Measurements from ENCODE around the gene GARS1.

DNA sequence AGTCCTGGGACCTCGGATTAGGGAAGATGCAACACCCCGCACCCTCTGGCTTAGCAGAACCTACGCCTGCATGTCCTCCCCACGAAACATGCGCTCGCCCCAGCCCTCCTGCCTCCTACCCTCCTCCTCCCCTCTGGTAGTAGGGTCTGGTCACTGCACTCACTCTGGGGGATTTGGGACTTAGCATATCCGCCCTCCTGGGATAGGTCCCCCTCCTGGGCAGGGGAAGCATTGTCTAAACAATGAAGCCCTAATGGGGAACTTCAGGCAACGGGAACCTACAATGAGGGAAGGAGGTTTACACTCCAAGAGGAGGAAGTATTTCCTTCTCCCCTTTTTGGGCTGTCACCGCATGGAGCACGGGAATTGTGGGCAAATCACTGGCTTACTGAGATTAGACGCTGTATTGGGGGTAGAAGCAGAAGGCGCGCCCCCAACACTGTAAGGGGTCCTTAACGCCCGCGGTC, 86.7 kb downstream of the GARS1 start:
- TF ChIP-seq, protein P1, sequence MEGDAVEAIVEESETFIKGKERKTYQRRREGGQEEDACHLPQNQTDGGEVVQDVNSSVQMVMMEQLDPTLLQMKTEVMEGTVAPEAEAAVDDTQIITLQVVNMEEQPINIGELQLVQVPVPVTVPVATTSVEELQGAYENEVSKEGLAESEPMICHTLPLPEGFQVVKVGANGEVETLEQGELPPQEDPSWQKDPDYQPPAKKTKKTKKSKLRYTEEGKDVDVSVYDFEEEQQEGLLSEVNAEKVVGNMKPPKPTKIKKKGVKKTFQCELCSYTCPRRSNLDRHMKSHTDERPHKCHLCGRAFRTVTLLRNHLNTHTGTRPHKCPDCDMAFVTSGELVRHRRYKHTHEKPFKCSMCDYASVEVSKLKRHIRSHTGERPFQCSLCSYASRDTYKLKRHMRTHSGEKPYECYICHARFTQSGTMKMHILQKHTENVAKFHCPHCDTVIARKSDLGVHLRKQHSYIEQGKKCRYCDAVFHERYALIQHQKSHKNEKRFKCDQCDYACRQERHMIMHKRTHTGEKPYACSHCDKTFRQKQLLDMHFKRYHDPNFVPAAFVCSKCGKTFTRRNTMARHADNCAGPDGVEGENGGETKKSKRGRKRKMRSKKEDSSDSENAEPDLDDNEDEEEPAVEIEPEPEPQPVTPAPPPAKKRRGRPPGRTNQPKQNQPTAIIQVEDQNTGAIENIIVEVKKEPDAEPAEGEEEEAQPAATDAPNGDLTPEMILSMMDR (tag by site-specific recombination; IDR thresholded peaks at IDR 0.05), result no peak
- TF ChIP-seq ZNF664 (tag by site-specific recombination; IDR thresholded peaks at IDR 0.05) (no peak), YY1 (tag by site-specific recombination; IDR thresholded peaks at IDR 0.05) (no peak), SETDB1 (IDR thresholded peaks at IDR 0.05; ENCODE audit: insufficient read length, low read length) (no peak), KLF7 (tag by site-specific recombination; IDR thresholded peaks at IDR 0.05; ENCODE audit: borderline replicate concordance) (no peak), TCF7L2 (IDR thresholded peaks at IDR 0.05; ENCODE audit: borderline replicate concordance, low read depth, low read length) (no peak), ZNF324 (tag by site-specific recombination; IDR thresholded peaks at IDR 0.05) (no peak), ZNF10 (tag by site-specific recombination; IDR thresholded peaks at IDR 0.05) (no peak), ZNF274 (IDR thresholded peaks at IDR 0.05; ENCODE audit: low read length) (no peak), ZNF274 (tag by site-specific recombination; IDR thresholded peaks at IDR 0.05; ENCODE audit: borderline replicate concordance) (no peak)
- TF ChIP-seq, protein P2, sequence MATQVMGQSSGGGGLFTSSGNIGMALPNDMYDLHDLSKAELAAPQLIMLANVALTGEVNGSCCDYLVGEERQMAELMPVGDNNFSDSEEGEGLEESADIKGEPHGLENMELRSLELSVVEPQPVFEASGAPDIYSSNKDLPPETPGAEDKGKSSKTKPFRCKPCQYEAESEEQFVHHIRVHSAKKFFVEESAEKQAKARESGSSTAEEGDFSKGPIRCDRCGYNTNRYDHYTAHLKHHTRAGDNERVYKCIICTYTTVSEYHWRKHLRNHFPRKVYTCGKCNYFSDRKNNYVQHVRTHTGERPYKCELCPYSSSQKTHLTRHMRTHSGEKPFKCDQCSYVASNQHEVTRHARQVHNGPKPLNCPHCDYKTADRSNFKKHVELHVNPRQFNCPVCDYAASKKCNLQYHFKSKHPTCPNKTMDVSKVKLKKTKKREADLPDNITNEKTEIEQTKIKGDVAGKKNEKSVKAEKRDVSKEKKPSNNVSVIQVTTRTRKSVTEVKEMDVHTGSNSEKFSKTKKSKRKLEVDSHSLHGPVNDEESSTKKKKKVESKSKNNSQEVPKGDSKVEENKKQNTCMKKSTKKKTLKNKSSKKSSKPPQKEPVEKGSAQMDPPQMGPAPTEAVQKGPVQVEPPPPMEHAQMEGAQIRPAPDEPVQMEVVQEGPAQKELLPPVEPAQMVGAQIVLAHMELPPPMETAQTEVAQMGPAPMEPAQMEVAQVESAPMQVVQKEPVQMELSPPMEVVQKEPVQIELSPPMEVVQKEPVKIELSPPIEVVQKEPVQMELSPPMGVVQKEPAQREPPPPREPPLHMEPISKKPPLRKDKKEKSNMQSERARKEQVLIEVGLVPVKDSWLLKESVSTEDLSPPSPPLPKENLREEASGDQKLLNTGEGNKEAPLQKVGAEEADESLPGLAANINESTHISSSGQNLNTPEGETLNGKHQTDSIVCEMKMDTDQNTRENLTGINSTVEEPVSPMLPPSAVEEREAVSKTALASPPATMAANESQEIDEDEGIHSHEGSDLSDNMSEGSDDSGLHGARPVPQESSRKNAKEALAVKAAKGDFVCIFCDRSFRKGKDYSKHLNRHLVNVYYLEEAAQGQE (tag by site-specific recombination; IDR thresholded peaks at IDR 0.05), result no peak
